HepG2 (cell line): ENCODE measurements around the gene PSMC3IP. TPM values are rescaled to one million over a fixed set of nuclear protein-coding genes. Genes with fewer than 3 reads are reported as not detected.

ENCODE experiments used
- CAMTA2 ChIP-seq: sonication (generic); formaldehyde crosslinking; IDR thresholded peaks from 2 replicates; pipeline ENCODE4 v1.4.0; 2020; ENCODE audit warnings: mild to moderate bottlenecking, missing genetic modification reagents, borderline replicate concordance
- DMAP1 ChIP-seq: IDR thresholded peaks from 2 replicates; pipeline ENCODE4 v1.6.1; 2016
- DNMT1 ChIP-seq: sonication (generic); formaldehyde crosslinking; IDR thresholded peaks from 2 replicates; pipeline ENCODE4 v1.5.1; 2020; ENCODE audit warnings: mild to moderate bottlenecking, missing genetic modification reagents
- EHMT2 ChIP-seq: fragments of 200-600 bp; sonication (generic); IDR thresholded peaks from 2 replicates; pipeline ENCODE4 v1.7.0; 2017; ENCODE audit warnings: antibody characterized with exemption, low read depth, low read length, borderline replicate concordance
- GTF3A ChIP-seq: sonication (generic); formaldehyde crosslinking; conservative IDR thresholded peaks from 2 replicates; pipeline ENCODE4 v1.4.0; 2020; ENCODE audit warnings: mild to moderate bottlenecking, missing genetic modification reagents
- JUN ChIP-seq: sonication (generic); formaldehyde crosslinking; IDR thresholded peaks from 2 replicates; pipeline ENCODE4 v1.4.0; 2020; ENCODE audit warnings: mild to moderate bottlenecking, missing genetic modification reagents
- KLF13 ChIP-seq: sonication (generic); formaldehyde crosslinking; IDR thresholded peaks from 2 replicates; pipeline ENCODE4 v1.4.0; 2020; ENCODE audit warnings: mild to moderate bottlenecking, missing genetic modification reagents
- MZF1 ChIP-seq: sonication (generic); formaldehyde crosslinking; IDR thresholded peaks from 2 replicates; pipeline ENCODE4 v1.8.1; 2023; ENCODE audit warnings: mild to moderate bottlenecking, missing genetic modification reagents, borderline replicate concordance
- NR2F2 ChIP-seq: IDR thresholded peaks from 2 replicates; pipeline ENCODE4 v1.6.1; 2012; ENCODE audit warnings: low read depth, inconsistent platforms, borderline replicate concordance
- PCBP2 ChIP-seq: fragments of 200-400 bp; formaldehyde crosslinking; optimal IDR thresholded peaks from 2 replicates; pipeline ENCODE3; 2018; ENCODE audit warnings: low read length, low read depth; ENCODE audit not compliant: poor library complexity, severe bottlenecking
- REXO4 ChIP-seq: sonication (generic); formaldehyde crosslinking; IDR thresholded peaks from 2 replicates; pipeline ENCODE4 v1.8.0; 2022; ENCODE audit warnings: missing genetic modification reagents, mild to moderate bottlenecking, borderline replicate concordance
- XBP1 ChIP-seq: sonication (generic); formaldehyde crosslinking; IDR thresholded peaks from 2 replicates; pipeline ENCODE4 v1.5.0; 2020; ENCODE audit warnings: missing genetic modification reagents
- ZC3H13 ChIP-seq: sonication (generic); formaldehyde crosslinking; IDR thresholded peaks from 2 replicates; pipeline ENCODE4 v1.8.1; 2023; ENCODE audit warnings: mild to moderate bottlenecking, missing genetic modification reagents, moderate library complexity
- ZMAT3 ChIP-seq: sonication (generic); formaldehyde crosslinking; conservative IDR thresholded peaks from 2 replicates; pipeline ENCODE4 v1.7.0; 2021; ENCODE audit warnings: missing genetic modification reagents
- ZMYM3 ChIP-seq: sonication (generic); formaldehyde crosslinking; IDR thresholded peaks from 2 replicates; pipeline ENCODE4 v1.5.1; 2020; ENCODE audit warnings: mild to moderate bottlenecking, missing genetic modification reagents
- ZMYM4 ChIP-seq: sonication (generic); formaldehyde crosslinking; IDR thresholded peaks from 2 replicates; pipeline ENCODE4 v1.8.1; 2023; ENCODE audit warnings: mild to moderate bottlenecking, missing genetic modification reagents
- ZNF570 ChIP-seq: sonication (generic); formaldehyde crosslinking; IDR thresholded peaks from 2 replicates; pipeline ENCODE4 v1.4.0; 2020; ENCODE audit warnings: mild to moderate bottlenecking, missing genetic modification reagents, borderline replicate concordance
- ZNF788 ChIP-seq: sonication (generic); formaldehyde crosslinking; IDR thresholded peaks from 2 replicates; pipeline ENCODE4 v1.5.0; 2020; ENCODE audit warnings: mild to moderate bottlenecking, missing genetic modification reagents, borderline replicate concordance
- polyA plus RNA-seq, 8 experiments: library from polyadenylated mRNA; depleted of rRNA in 3 of 8; stranded (reverse) in 7 of 8; unstranded in 1 of 8; fragments of >200 nt; fragmentation: Illumina TruSeq in 4 of 8; extraction: Trizol in 4 of 8; gene quantifications; 2 replicates each; pipeline versions ENCODE4 v1.2.1 to v1.2.3, GENCODE V29; 2011 to 2016; ENCODE audit warnings: low read depth in 4 of 8, missing spikeins in 1 of 8, mixed read lengths in 1 of 8; ENCODE audit not compliant: insufficient read depth in 1 of 8
- total RNA-seq, 5 experiments: library from RNA; depleted of rRNA; stranded (reverse); fragments of >200 nt; fragmentation: Illumina TruSeq; extraction: Trizol; gene quantifications; 2 replicates each; pipeline ENCODE4 v1.2.3, GENCODE V29; 2016; ENCODE audit warnings: low read depth in 1 of 5
- TF ChIP-seq, protein P1 (sequence below): sonication (generic); formaldehyde crosslinking; IDR thresholded peaks from 2 replicates; pipeline ENCODE4 v1.4.0; 2020; ENCODE audit warnings: missing genetic modification reagents, borderline replicate concordance
- TF ChIP-seq, protein P2 (sequence below): sonication (generic); formaldehyde crosslinking; IDR thresholded peaks from 2 replicates; pipeline ENCODE4 v1.5.0; 2020; ENCODE audit warnings: mild to moderate bottlenecking, low read depth, missing genetic modification reagents, borderline replicate concordance
- TF ChIP-seq, protein P3 (sequence below): conservative IDR thresholded peaks from 2 replicates; pipeline ENCODE4 v1.6.1; 2018; ENCODE audit warnings: missing genetic modification reagents
- TF ChIP-seq, protein P4 (sequence below): sonication (generic); formaldehyde crosslinking; IDR thresholded peaks from 2 replicates; pipeline ENCODE4 v1.4.0; 2020; ENCODE audit warnings: mild to moderate bottlenecking, missing genetic modification reagents
- TF ChIP-seq, protein P5 (sequence below): sonication (generic); formaldehyde crosslinking; IDR thresholded peaks from 2 replicates; pipeline ENCODE4 v1.4.0; 2020; ENCODE audit warnings: mild to moderate bottlenecking, missing genetic modification reagents

The PSMC3IP gene
- total and polyA plus RNA-seq, 2 of the 13 experiments (the other 11 are each of a cell fraction or from before 2014, with no cell fraction given): 6.5 to 22.4 TPM

DNA sequence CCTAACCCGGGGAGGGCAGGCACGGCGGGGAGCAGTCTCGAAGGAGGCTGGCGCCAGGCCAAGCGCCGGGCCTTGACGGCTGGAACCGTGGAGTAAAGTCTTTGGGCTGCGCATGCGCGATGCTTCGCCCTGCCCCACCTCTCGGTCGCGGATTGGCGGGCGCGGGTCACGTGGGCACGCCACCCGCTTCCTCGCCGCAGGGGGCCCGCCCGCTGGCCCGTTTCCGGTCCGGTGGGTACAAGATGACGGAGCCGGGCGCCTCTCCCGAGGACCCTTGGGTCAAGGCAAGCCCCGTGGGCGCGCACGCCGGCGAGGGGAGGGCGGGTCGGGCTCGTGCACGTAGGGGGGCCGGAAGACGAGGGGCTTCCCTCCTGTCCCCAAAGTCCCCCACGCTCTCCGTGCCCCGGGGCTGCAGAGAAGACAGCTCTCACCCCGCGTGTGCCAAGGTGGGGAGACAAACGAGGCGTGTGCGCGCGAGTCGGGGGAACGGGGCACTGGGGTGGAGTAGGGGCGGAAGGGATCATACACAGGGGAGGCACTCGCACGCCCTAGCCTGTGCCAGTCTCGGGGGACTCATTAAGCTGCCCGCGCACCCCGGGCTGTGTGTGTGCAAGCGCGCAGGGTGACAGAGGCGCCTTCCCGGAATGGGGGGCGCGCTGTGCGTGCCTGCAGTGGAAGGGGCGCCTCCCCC lies 10.5 kb downstream of the PSMC3IP start, which contains the start of gene MLX (continued):
- TF ChIP-seq, protein P1, sequence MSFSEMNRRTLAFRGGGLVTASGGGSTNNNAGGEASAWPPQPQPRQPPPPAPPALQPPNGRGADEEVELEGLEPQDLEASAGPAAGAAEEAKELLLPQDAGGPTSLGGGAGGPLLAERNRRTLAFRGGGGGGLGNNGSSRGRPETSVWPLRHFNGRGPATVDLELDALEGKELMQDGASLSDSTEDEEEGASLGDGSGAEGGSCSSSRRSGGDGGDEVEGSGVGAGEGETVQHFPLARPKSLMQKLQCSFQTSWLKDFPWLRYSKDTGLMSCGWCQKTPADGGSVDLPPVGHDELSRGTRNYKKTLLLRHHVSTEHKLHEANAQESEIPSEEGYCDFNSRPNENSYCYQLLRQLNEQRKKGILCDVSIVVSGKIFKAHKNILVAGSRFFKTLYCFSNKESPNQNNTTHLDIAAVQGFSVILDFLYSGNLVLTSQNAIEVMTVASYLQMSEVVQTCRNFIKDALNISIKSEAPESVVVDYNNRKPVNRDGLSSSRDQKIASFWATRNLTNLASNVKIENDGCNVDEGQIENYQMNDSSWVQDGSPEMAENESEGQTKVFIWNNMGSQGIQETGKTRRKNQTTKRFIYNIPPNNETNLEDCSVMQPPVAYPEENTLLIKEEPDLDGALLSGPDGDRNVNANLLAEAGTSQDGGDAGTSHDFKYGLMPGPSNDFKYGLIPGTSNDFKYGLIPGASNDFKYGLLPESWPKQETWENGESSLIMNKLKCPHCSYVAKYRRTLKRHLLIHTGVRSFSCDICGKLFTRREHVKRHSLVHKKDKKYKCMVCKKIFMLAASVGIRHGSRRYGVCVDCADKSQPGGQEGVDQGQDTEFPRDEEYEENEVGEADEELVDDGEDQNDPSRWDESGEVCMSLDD (CRISPR knock-in tag): no peak
- TF ChIP-seq KLF13 (CRISPR knock-in tag): no peak
- TF ChIP-seq, protein P2, sequence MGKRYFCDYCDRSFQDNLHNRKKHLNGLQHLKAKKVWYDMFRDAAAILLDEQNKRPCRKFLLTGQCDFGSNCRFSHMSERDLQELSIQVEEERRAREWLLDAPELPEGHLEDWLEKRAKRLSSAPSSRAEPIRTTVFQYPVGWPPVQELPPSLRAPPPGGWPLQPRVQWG (CRISPR knock-in tag): no peak
- peak; percentile 89 for TF ChIP-seq DMAP1 (CRISPR knock-in tag)
- peak; percentile 93; the same call in 1 of the 2 replicates for TF ChIP-seq ZMAT3 (CRISPR knock-in tag)
- TF ChIP-seq EHMT2: no peak
- TF ChIP-seq NR2F2: no peak
- TF ChIP-seq ZNF788 (CRISPR knock-in tag): peak; percentile 76; the same call in 1 of the 2 replicates
- no peak for TF ChIP-seq XBP1 (CRISPR knock-in tag)
- TF ChIP-seq REXO4 (CRISPR knock-in tag): no peak; the same call in 1 of the 2 replicates
- no peak; the same call in 1 of the 2 replicates for TF ChIP-seq JUN
- TF ChIP-seq, protein P3, sequence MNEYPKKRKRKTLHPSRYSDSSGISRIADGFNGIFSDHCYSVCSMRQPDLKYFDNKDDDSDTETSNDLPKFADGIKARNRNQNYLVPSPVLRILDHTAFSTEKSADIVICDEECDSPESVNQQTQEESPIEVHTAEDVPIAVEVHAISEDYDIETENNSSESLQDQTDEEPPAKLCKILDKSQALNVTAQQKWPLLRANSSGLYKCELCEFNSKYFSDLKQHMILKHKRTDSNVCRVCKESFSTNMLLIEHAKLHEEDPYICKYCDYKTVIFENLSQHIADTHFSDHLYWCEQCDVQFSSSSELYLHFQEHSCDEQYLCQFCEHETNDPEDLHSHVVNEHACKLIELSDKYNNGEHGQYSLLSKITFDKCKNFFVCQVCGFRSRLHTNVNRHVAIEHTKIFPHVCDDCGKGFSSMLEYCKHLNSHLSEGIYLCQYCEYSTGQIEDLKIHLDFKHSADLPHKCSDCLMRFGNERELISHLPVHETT: peak; percentile 97
- TF ChIP-seq ZC3H13 (CRISPR knock-in tag): peak; percentile 97
- TF ChIP-seq MZF1 (CRISPR knock-in tag): no peak; the same call in 1 of the 2 replicates
- TF ChIP-seq, protein P4, sequence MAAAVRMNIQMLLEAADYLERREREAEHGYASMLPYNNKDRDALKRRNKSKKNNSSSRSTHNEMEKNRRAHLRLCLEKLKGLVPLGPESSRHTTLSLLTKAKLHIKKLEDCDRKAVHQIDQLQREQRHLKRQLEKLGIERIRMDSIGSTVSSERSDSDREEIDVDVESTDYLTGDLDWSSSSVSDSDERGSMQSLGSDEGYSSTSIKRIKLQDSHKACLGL: peak; percentile 95
- TF ChIP-seq ZMYM4 (CRISPR knock-in tag): peak; percentile 91
- TF ChIP-seq PCBP2: no peak
- TF ChIP-seq DNMT1: no peak; the same call in 1 of the 2 replicates
- TF ChIP-seq CAMTA2 (CRISPR knock-in tag): no peak
- TF ChIP-seq ZNF570 (CRISPR knock-in tag): peak; percentile 86; the same call in 1 of the 2 replicates
- 0 out of 2 replicates have a peak, but pooled peaks have one; percentile 88 for TF ChIP-seq GTF3A (CRISPR knock-in tag)
- no peak for TF ChIP-seq ZMYM3 (CRISPR knock-in tag)
- TF ChIP-seq, protein P5, sequence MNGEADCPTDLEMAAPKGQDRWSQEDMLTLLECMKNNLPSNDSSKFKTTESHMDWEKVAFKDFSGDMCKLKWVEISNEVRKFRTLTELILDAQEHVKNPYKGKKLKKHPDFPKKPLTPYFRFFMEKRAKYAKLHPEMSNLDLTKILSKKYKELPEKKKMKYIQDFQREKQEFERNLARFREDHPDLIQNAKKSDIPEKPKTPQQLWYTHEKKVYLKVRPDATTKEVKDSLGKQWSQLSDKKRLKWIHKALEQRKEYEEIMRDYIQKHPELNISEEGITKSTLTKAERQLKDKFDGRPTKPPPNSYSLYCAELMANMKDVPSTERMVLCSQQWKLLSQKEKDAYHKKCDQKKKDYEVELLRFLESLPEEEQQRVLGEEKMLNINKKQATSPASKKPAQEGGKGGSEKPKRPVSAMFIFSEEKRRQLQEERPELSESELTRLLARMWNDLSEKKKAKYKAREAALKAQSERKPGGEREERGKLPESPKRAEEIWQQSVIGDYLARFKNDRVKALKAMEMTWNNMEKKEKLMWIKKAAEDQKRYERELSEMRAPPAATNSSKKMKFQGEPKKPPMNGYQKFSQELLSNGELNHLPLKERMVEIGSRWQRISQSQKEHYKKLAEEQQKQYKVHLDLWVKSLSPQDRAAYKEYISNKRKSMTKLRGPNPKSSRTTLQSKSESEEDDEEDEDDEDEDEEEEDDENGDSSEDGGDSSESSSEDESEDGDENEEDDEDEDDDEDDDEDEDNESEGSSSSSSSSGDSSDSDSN (CRISPR knock-in tag): peak; percentile 77; the same call in 1 of the 2 replicates
